Measurements from ENCODE around the gene IL20RB.
"Not testable (repeated sequence)": the region's sequence is repeated elsewhere in the genome, so short reads cannot be mapped to it uniquely, and the experiment has no call there.

IL20RB gene

DNA sequence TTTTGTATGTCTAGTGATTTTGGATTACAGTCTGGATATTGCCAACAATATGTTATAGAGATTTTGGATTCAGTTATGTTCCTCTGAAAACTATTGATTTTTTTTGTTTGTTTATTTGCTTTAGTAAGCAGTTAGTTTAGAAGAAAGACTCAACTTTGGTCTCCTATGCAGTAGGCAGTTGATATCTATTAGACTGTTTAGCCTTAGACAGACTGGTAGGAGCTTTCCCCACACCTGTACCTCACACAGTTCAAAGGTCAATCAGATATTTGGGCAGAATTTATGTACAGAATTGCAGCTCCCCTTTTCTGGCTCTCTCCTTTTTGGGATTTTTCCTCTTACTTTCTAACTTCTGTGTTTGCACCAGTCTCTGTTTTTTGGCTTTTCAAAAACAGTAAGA, 42.3 kb downstream of the IL20RB start:
- no peak for TF ChIP-seq JUND (IDR thresholded peaks at IDR 0.05; ENCODE audit: low read depth)
- in situ Hi-C loops (cut with HindIII; ENCODE audit: low pct_unique_long_range_greater_than_20kb, low sequenced_read_pairs): no loop called here
- DNase-seq (ENCODE audit: low read depth in 1 of 2, low spot score in 1 of 2): no peak

DNA sequence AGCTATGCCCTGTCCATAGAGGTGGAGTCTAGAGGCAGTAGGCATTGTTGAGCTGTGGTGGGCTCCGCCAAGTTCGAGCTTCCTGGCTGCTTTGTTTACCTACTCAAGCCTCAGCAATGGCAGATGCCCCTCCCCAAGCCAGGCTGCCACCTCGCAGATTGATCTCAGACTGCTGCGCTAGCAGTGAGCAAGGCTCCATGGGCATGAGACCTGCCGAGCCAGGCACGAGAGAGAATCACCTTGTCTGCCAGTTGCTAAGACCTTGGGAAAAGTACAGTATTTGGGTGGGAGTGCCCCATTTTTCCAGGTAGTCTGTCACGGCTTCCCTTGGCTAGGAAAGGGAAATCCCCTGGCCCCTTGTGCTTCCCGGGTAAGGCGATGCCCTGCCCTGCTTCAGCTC, 49.6 kb downstream of the IL20RB start:
- in situ Hi-C loops (cut with HindIII; ENCODE audit: low pct_unique_long_range_greater_than_20kb, low sequenced_read_pairs); DNase-seq (ENCODE audit: low read depth in 1 of 2, low spot score in 1 of 2): not testable (repeated sequence)

DNA sequence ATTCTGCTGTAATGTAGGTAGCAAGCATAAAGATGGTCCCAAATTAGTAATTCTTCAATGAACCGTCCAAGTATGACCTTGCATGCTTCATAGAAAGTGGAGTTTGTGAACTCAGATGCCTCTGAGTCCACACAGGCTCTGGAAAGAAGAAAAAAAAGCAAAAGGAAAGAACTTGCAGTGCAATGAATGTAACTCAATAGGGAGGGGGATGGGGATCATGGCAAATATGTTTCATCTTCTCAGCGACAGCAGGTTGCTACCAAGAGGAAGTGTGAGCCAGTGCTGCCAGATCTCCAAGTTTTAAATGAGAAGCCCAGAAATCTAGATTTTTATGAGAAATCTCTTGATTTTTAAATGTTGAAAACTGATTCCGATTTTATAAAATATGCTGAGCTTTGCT, 50.3 kb downstream of the IL20RB start:
- DNase-seq (ENCODE audit: low read depth in 1 of 2, low spot score in 1 of 2): no peak
- TF ChIP-seq JUND (IDR thresholded peaks at IDR 0.05; ENCODE audit: low read depth): no peak
- in situ Hi-C loops (cut with HindIII; ENCODE audit: low pct_unique_long_range_greater_than_20kb, low sequenced_read_pairs): no loop called here

DNA sequence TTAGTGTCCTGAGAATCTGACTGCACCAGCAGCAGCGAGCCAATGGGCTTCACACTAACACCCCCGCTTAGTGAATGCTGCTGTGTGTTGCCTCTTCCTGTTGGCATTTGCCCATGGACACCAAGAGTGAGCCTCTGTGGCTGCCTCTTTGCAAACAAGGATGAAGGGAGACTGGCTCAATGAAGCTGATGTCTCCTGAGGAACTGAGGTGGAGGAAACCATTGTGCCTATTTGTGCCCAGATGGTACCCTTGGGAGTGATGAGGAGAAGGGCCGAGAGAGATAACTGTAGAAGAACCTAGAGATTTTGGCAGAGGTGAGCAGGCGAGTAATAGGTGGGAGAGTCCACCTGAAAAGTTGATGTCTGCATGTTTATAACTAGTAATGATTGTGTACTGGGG, 51.2 kb downstream of the IL20RB start:
- no peak for TF ChIP-seq JUND (IDR thresholded peaks at IDR 0.05; ENCODE audit: low read depth)
- in situ Hi-C loops (cut with HindIII; ENCODE audit: low pct_unique_long_range_greater_than_20kb, low sequenced_read_pairs): no loop called here
- DNase-seq (ENCODE audit: low read depth in 1 of 2, low spot score in 1 of 2): no peak

DNA sequence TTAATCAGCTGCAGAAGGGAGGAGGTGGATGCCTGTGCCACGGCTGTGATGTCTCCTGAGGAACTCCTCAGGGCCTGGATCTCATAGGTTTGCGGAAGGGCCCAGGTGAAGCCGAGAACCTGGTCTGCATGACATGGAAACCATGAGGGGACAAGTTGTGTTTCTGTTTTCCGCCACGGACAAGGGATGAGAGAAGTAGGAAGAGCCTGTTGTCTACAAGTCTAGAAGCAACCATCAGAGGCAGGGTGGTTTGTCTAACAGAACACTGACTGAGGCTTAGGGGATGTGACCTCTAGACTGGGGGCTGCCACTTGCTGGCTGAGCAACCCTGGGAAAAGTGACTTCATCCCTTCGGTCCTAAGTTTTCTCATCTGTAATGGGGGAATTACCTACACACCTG, 52.4 kb downstream of the IL20RB start:
- DNase-seq (ENCODE audit: low read depth in 1 of 2, low spot score in 1 of 2): no peak
- no peak for TF ChIP-seq JUND (IDR thresholded peaks at IDR 0.05; ENCODE audit: low read depth)
- in situ Hi-C loops (cut with HindIII; ENCODE audit: low pct_unique_long_range_greater_than_20kb, low sequenced_read_pairs): no loop called here

DNA sequence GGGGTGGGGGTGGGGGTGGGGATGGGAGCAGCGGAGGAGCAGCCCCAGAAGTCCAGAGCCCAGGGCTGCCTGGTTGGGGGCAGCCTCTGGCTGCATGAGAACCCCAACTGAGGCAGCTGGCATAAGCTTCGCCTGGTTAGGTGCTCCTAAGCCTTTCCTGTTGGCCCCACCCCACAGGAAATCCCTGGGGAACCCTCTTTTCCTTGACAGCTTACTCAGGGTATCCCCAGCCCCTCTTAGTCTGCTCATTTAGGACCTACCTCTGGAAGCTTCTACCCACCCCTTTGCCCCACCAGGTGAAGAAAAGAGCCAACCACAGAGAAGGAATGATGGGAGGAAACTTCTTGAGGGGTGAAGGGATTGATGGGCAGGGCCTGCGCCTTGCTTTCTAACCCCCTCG, 53.4 kb downstream of the IL20RB start:
- DNase-seq (ENCODE audit: low read depth in 1 of 2, low spot score in 1 of 2): no peak
- no peak for TF ChIP-seq JUND (IDR thresholded peaks at IDR 0.05; ENCODE audit: low read depth)
- in situ Hi-C loops (cut with HindIII; ENCODE audit: low pct_unique_long_range_greater_than_20kb, low sequenced_read_pairs): no loop called here

DNA sequence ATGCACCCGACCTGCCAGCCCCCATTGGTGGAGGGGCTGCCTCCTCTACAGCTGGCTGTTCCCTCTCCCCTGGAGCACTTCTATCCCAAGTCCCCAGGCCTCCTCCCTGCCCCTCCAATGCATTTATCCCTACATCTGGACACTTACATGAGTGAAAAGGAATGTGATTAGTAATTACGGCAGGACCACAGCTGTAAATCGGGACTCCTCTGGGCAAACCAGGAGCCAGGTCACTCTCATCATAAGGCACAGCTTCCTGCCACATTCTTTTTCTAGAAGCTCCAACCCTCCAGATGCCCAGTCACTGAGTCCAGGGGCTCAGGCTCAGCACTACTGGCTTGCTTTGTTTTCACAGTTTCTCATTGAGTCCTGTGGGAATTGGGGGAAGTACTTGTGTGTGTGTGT, 54.3 kb downstream of the IL20RB start:
- no peak for TF ChIP-seq JUND (IDR thresholded peaks at IDR 0.05; ENCODE audit: low read depth)
- no peak for DNase-seq (ENCODE audit: low read depth in 1 of 2, low spot score in 1 of 2)
- in situ Hi-C loops (cut with HindIII; ENCODE audit: low pct_unique_long_range_greater_than_20kb, low sequenced_read_pairs): no loop called here

DNA sequence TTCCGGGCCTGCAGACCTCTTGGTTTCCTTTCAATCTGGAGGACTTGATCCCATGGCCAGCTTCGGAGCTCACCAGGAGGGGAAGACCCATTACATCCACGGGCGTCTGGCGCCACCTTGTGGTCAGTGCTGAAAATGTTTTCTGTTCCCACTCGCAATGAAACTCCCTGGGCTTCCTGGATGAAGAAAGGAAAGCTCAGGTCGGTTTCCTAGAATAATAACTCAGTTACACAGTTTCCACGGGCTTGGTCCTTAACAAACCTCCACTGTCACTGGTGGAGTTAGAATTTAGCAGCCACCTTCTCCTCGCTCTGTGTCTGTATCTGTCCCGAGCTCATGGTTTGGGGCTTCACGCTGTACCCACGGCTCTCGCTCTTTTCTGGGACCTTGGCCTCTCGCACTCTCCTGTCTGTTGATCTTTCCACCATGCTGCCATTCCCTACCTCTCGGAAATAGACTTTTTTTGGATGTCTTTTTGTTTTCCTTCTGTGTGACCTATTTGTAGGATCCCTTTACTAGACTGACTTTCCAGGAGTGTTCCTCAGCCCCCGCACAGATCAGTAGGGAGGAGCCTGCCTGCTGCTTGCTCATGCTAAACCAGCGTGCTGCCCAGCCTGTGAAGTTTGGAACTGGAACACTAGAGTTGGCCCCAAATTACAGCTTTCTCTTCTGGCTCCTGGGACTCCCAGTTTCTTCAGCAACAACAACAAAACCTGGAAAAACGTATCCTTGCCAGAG, 56.3 kb downstream of the IL20RB start:
- in situ Hi-C loops (cut with HindIII; ENCODE audit: low pct_unique_long_range_greater_than_20kb, low sequenced_read_pairs): no loop called here
- no peak for TF ChIP-seq JUND (IDR thresholded peaks at IDR 0.05; ENCODE audit: low read depth)
- DNase-seq (ENCODE audit: low read depth in 1 of 2, low spot score in 1 of 2): peak; percentile 79 to 94

DNA sequence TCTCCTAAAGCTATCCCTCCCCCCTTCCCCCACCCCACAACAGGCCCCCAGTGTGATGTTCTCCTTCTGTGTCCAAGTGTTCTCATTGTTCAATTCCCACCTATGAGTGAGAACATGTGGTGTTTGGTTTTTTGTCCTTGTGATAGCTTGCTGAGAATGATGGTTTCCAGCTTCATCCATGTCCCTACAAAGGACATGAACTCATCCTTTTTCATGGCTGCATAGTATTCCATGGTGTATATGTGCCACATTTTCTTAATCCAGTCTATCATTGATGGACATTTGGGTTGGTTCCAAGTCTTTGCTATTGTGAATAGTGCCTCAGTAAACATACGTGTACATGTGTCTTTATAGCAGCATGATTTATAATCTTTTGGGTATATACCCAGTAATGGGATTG, 59.5 kb downstream of the IL20RB start:
- in situ Hi-C loops (cut with HindIII; ENCODE audit: low pct_unique_long_range_greater_than_20kb, low sequenced_read_pairs); DNase-seq (ENCODE audit: low read depth in 1 of 2, low spot score in 1 of 2): not testable (repeated sequence)

DNA sequence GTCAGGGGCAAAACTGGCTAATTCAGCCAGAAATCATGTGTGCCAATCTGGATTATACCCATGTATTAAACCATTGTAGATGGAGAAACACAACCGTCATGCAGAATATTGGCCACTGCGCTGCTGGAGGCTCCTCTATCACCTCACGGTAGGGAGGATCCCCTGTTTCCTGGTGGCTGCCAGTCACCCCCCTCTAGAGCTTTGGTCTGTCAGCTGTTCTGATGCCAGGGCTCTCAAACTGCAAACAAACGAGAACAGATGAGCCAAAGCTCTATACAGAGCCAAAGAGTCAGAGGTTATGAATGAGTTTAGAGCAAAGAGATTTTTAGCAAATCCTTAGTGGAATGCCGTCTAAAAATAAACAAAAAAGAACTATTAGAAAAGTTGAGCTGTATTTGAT, 62.5 kb downstream of the IL20RB start:
- in situ Hi-C loops (cut with HindIII; ENCODE audit: low pct_unique_long_range_greater_than_20kb, low sequenced_read_pairs): no loop called here
- no peak for TF ChIP-seq JUND (IDR thresholded peaks at IDR 0.05; ENCODE audit: low read depth)
- no peak for DNase-seq (ENCODE audit: low read depth in 1 of 2, low spot score in 1 of 2)

DNA sequence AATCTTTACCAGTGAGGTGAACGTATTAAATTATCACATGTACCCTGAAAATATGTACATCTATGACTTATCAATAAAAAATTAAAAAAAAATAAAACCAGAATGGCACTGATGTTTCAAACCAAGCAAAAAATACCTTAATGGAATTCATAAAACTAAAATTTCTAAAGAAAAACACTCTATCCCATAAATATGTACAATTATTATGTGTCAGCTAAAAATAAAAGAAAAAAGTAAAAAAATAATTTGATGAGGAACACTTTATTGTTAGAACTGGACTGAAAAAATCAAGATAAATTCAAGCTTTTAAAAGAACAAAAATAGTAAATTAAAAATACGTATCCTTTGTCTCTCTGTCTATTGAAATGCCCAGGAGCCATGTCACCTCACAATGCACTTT, 63.1 kb downstream of the IL20RB start:
- DNase-seq (ENCODE audit: low read depth in 1 of 2, low spot score in 1 of 2): no peak
- in situ Hi-C loops (cut with HindIII; ENCODE audit: low pct_unique_long_range_greater_than_20kb, low sequenced_read_pairs): no loop called here
- TF ChIP-seq JUND (IDR thresholded peaks at IDR 0.05; ENCODE audit: low read depth): no peak

DNA sequence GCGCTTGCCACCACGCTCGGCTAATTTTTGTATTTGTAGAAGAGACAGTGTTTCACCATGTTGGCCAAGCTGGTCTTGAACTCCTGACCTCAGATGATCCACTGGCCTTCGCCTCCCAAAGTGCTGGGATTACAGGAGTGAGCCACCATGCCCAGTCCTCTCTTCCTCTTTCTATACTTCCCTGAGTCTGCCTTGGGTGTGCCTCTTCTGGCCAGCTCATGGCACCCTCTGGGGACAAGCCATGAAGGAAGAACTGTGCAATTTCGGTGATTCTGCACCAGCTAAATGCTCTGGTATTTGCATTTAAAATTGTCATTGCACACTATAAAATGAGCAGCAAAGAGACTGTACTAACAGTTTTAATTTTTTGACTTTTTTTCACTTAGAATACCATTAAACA, 66.6 kb downstream of the IL20RB start:
- in situ Hi-C loops (cut with HindIII; ENCODE audit: low pct_unique_long_range_greater_than_20kb, low sequenced_read_pairs): no loop called here
- no peak for DNase-seq (ENCODE audit: low read depth in 1 of 2, low spot score in 1 of 2)
- no peak for TF ChIP-seq JUND (IDR thresholded peaks at IDR 0.05; ENCODE audit: low read depth)

DNA sequence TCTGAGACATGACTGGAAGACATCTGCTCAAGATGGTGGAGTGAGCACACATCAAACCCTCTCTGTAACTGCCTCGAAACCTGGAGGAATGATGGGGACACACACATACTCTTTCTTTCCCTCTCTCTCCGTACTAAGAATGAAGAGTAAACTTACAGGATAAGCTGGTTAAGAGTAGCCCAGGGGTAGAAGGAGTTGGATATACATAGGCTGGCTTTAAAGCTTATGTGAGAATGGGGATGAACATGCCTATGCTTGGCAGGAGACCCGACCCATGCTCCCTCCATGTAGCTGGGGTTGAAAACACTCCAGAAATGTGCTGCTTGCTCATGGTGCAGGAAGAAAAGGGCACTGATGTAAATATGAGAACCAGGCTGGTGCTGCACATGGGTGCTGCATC, 68.9 kb downstream of the IL20RB start:
- no peak for TF ChIP-seq JUND (IDR thresholded peaks at IDR 0.05; ENCODE audit: low read depth)
- in situ Hi-C loops (cut with HindIII; ENCODE audit: low pct_unique_long_range_greater_than_20kb, low sequenced_read_pairs): no loop called here
- peak in 1 of 2 experiments; percentile 54 for DNase-seq (ENCODE audit: low read depth in 1 of 2, low spot score in 1 of 2)

DNA sequence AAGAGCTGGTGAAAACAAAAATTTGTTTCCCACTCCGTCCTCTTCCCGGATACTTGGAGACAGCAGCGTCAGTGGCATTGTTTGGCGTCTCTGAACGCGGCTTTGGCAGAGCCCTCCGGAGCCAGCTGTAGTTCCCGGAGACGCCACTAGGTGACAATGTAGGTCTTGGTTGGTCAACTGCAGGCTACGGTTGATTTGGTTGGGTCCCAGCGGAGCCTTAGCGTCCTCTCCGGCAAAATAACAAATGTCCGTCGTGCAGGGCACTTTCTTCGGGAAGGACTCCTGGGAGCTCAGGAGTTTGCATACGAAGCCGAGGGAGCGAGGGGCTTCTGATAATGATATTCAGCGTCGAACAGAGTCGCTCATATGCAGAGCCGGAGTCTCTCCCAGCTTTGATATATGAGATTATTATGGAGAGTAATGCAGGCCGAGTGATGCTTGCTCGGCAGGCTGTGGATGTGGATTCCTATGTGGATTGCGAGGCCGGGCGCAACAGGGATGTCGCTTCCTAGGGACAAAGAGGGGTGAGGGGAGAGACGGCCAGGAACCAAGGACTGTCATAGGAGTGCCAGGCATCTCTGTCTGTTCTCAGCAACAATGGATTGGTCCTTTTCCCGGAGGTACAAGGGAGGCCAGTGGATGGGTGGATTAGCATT, 74.8 kb downstream of the IL20RB start:
- TF ChIP-seq JUND (IDR thresholded peaks at IDR 0.05; ENCODE audit: low read depth): no peak
- in situ Hi-C loops (cut with HindIII; ENCODE audit: low pct_unique_long_range_greater_than_20kb, low sequenced_read_pairs): no loop called here
- DNase-seq (ENCODE audit: low read depth in 1 of 2, low spot score in 1 of 2): peak; percentile 79 to 88

Data from T47D (cell line).